Measurements from ENCODE around the gene AP5M1.
"Not testable (repeated sequence)": the region's sequence is repeated elsewhere in the genome, so short reads cannot be mapped to it uniquely, and the experiment has no call there.

The AP5M1 gene

GRCh38 chr14:57268161-57269069, at the start of gene AP5M1, which contains the start of gene EXOC5:
TSS of gene AP5M1 (plus strand) at chr14:57268971. CDS start at chr14:57269315, 344 bp downstream.
TSS of gene EXOC5 (minus strand) at chr14:57268905. CDS start at chr14:57268648, 257 bp downstream.
- DNase-seq, result peak; percentile 90 to 92

- DNase-seq, result no peak
Measured at GRCh38 chr14:57221931-57222330, 46.8 kb upstream of the AP5M1 start.

- DNase-seq, result no peak
Measured at GRCh38 chr14:57227083-57227482, 41.7 kb upstream of the AP5M1 start.

GRCh38 chr14:57228320-57228719, 40.5 kb upstream of the AP5M1 start:
- DNase-seq, result not testable (repeated sequence)

- no peak for DNase-seq
Measured at GRCh38 chr14:57232006-57232405, 36.8 kb upstream of the AP5M1 start.

- not testable (repeated sequence) for DNase-seq
Measured at GRCh38 chr14:57240115-57240514, 28.7 kb upstream of the AP5M1 start.

GRCh38 chr14:57243320-57243719, 25.5 kb upstream of the AP5M1 start:
- no peak for DNase-seq

GRCh38 chr14:57244106-57244505, 24.7 kb upstream of the AP5M1 start:
- no peak for DNase-seq

- no peak for DNase-seq
Measured at GRCh38 chr14:57245941-57246340, 22.8 kb upstream of the AP5M1 start.

- no peak for DNase-seq
Measured at GRCh38 chr14:57246933-57247657, 21.7 kb upstream of the AP5M1 start.

- no peak for DNase-seq
Measured at GRCh38 chr14:57254884-57255283, 13.9 kb upstream of the AP5M1 start.

- not testable (repeated sequence) for DNase-seq
Measured at GRCh38 chr14:57258221-57258620, 10.6 kb upstream of the AP5M1 start.

- no peak for DNase-seq
Measured at GRCh38 chr14:57259672-57260071, 9.1 kb upstream of the AP5M1 start.

- no peak for DNase-seq
Measured at GRCh38 chr14:57261604-57262003, 7.2 kb upstream of the AP5M1 start.

GRCh38 chr14:57262117-57262516, 6.7 kb upstream of the AP5M1 start:
- no peak for DNase-seq

- no peak for DNase-seq
Measured at GRCh38 chr14:57266065-57266464, 2.7 kb upstream of the AP5M1 start.

- no peak for DNase-seq
Measured at GRCh38 chr14:57273236-57273635, 4.5 kb downstream of the AP5M1 start.

GRCh38 chr14:57274551-57274950, 5.8 kb downstream of the AP5M1 start:
- no peak for DNase-seq

GRCh38 chr14:57275023-57275664, 6.4 kb downstream of the AP5M1 start:
- no peak for DNase-seq

- no peak for DNase-seq
Measured at GRCh38 chr14:57277062-57277461, 8.3 kb downstream of the AP5M1 start.

- no peak for DNase-seq
Measured at GRCh38 chr14:57287745-57288144, 19.0 kb downstream of the AP5M1 start.

- DNase-seq, result no peak
Measured at GRCh38 chr14:57290751-57291150, 22.0 kb downstream of the AP5M1 start.
